GM19025 (cell line): ENCODE data around the gene COX8C.

Experiments used
- ATAC-seq: cut with Tn5 transposase; IDR thresholded peaks from one replicate; pipeline ENCODE4 v1.9.1; 2021; ENCODE audit warnings: mild to moderate bottlenecking, low read depth, moderate library complexity; ENCODE audit not compliant: unreplicated experiment

The COX8C gene

DNA sequence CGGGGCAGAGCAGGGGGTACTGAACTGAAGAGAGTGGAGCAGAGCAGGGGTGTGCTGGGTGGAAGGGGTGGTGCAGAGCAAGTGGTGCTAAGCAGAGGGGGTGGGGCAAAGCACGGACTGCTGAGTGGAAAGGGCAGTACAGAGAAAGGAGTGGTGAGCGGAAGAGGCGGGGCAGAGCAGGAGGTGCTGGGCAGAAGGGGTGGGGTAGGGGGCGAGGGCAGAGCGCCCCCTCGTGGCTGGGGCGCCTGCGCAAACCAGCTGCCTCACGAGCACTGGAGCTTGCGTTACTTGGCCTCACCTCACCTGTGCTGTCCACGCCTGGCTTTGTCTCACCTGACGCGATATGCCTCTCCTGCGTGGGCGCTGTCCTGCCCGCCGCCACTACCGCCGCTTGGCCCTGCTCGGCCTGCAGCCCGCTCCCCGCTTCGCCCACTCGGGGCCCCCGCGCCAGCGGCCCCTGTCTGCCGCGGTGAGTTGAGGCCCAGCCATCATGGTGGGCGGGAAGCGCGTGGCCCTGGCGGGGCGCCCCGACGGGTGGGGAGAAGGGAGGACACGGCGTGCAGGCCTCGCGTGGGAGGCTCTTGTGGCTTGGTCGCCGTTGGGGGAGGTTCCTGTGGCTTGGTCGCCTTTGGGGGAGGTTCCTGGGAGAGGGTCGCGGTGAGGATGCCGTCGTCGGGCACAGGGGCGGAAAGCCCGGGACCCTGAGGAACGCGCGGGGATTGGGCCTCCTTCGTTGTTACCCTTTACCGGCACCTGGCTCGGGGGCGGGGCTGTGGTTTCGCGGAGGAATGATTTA, at the start of gene COX8C:
TSS of gene COX8C (plus strand) at position 257 of the 796 bp plus-strand sequence. CDS start at position 344, 87 bp downstream.
- ATAC-seq: no peak

- no peak for ATAC-seq
Observed at GRCh38 chr14:93299416-93299815, 47.6 kb upstream of the COX8C start.

GRCh38 chr14:93299866-93300265, 47.1 kb upstream of the COX8C start:
- no peak for ATAC-seq

GRCh38 chr14:93301821-93302447, 45.0 kb upstream of the COX8C start:
- ATAC-seq: no peak

- ATAC-seq: no peak
Observed at GRCh38 chr14:93302688-93303581, 44.0 kb upstream of the COX8C start.

- no peak for ATAC-seq
Observed at GRCh38 chr14:93303659-93304058, 43.3 kb upstream of the COX8C start.

GRCh38 chr14:93304771-93305170, 42.2 kb upstream of the COX8C start:
- no peak for ATAC-seq

- no peak for ATAC-seq
Observed at GRCh38 chr14:93305725-93306418, 41.1 kb upstream of the COX8C start.

DNA sequence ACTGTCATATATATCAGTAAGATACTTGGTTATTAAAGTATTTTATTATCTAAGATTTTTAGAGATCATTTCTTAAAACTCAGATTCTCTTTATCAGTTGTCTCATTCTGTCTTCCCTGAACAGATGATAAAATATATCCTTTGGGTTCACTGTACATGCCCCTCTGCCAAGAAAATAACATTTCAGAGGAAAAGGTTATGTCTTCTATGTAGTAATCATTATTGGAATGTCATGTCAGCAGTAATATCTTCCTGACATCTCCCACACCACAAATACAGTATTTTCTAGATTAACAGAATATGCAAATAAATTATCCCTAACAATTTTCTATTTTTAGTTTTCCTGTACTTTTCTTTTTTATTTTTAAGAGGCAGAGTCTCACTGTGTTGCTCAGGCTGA, 40.2 kb upstream of the COX8C start:
- ATAC-seq: no peak

DNA sequence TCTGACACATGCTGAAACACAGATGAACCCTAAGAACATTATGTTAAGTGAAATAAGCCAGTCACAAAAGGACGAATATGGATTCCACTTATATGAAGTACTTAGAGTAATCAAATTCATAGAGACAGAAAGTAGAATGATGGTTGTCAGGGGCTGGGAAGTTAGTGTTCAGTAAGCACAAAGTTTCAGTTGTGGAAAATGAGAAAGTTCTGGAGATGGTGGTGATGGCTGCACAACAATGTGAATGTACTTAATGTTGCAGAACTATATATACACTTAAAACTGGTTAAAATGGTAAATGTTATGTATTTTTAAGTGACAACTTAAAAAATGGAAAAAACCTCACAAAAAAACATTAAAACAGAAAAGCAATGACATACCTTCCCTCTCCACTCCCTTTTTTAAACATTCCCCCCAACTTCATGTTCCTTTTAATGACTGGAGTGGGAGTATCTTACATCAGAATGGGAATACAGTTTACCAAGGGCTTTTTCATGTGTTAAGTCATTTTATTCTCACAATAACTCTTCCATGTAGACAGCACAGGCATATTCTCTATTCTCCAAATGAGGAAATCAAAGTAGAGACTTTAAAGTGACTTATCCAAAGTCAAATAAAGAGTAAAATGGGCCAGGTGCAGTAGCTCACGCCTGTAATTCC, 38.2 kb upstream of the COX8C start:
- ATAC-seq: no peak

- no peak for ATAC-seq
Observed at GRCh38 chr14:93309427-93309966, 37.5 kb upstream of the COX8C start.

DNA sequence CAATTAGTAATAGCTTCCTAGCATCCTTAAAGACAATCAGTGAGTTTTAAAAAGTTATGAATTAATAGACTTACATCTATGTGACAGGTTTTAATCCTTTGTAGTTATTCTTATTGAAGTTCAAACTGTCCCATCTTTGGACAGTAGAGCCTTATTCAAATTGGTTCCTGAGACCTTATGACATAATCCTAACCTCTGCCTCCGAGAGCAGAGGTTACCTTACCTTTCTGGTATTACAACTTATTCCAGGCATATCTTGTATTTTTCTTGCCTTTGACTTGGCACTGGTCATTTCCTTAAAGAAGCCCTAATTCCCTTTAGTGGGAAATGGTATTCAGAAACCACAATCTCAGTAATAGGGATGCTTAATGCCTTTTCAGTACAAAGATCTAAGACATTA, 35.9 kb upstream of the COX8C start:
- no peak for ATAC-seq

GRCh38 chr14:93315575-93315974, 31.4 kb upstream of the COX8C start:
- no peak for ATAC-seq

GRCh38 chr14:93316716-93317115, 30.3 kb upstream of the COX8C start:
- no peak for ATAC-seq

GRCh38 chr14:93317210-93317874, 29.6 kb upstream of the COX8C start:
- no peak for ATAC-seq

DNA sequence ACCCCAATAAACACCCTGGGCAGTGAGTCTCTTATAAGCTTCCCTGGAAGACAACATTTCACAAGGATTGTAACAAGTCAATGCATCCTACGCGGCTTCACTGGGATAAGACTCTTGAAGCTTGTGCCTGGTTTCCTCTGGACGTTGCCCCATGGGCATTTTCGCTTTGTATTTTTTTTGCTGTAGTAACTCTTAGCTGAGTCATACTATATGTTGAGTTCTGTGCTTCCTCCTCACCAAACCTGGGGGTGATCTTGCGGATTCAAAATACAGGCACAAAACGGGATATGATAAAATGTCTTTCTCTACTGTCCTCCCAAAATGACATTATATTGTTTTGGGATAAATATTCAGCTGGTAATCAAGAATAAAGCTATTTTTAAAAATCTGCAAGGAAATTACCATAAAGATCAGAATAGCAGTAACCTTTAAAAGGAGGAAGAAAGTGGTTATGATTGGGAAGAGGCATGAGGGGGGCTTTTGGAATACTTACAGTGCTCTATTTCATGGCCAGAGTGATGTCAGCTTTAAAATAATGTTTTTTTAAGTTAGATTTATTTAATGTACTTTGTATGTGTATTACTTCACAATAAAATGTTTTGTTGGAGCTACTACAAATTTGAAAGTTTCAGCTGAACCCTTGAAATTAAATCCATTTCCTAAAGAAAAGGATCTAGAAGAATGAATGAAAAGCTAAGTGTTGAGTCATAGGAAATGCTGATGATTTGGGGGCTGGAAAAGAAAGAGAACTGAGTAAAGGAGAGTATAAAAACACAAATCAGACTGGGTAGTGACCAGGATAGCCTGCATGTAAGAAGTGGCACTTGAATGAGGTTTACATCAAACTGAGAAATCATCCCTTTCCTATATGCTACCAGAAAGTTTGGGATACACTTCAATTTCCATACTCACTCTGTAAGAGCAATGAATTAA, 28.8 kb upstream of the COX8C start:
- ATAC-seq: no peak

GRCh38 chr14:93318927-93319326, 28.1 kb upstream of the COX8C start:
- ATAC-seq: no peak

DNA sequence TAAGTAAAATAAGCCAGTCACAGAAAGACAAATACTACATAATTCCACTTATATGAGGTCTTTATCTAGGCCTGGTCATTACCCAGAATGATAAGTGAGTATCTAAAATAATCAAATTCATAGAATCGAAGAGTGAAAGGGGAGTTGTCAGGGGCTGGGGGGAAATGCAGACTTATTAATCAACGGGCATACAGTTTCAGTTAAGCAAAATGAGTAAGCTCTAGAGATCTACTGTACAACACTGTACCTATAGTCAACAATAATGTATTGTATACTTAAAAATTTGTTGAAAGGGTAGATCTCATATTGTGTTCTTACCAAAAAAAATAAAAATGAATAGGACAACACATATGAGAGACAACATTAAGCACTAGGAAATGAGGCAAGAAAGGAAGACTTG, 27.5 kb upstream of the COX8C start:
- no peak for ATAC-seq
